ENCODE measurements around the gene BAIAP2. TPM values are rescaled to one million over a fixed set of nuclear protein-coding genes. Genes with fewer than 3 reads are reported as not detected.

Gene BAIAP2
- total and polyA plus RNA-seq, 2 donors (not counting 1 experiment from before 2014, with no cell fraction given), result 1.3 to 12.0 TPM

DNA sequence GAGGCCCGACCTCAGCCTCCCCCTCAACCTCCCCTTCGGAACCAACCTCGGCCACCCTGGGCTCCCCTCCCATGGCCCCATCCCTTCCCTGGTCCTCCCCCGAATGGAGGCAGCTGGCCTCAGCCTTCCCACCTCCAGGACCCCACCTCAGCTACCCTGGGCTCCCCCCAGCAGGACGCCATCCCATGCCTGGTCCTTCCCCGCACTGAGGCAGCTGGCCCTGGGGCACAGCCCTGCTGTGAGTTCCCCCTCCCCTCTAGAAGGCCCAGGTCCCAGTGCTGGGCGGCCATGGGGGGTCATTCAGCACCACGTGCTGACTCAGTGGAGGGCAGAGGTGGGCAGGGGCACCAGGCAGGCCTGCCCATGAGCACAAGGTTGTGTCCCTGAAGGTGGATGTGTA, 101.4 kb downstream of the BAIAP2 start:
- 90% methylated on average over 7 of the region's 8 CpGs for WGBS (ENCODE audit: insufficient coverage)
- CTCF ChIA-PET, result no interaction called here
- no peaks in the 10 kb centered on the region for H3K79me2 ChIP-seq (ENCODE audit: control insufficient read depth, insufficient read depth, low read length)
- H3K4me3 Mint-ChIP-seq, result no peak overlapping the region
- intact Hi-C loops (cut with micrococcal nuclease), result no loop called here
- H2AFZ ChIP-seq (ENCODE audit: insufficient read depth, low read depth, low read length, poor library complexity, severe bottlenecking), result no peak overlapping the region
- H3K4me3 ChIP-seq (ENCODE audit: control extremely low read depth in 1 of 5, extremely low read depth in 1 of 5, insufficient read depth in 1 of 5, low read depth in 2 of 5, low read length in 4 of 5), result no peak overlapping the region
- H3K36me3 ChIP-seq (replicated peaks in 1 of 2; ENCODE audit: control extremely low read depth in 1 of 2, control insufficient read depth in 1 of 2, extremely low read depth in 1 of 2, insufficient read depth in 2 of 2, low read length in 1 of 2), result no peaks in the 10 kb centered on the region
- ATAC-seq (ENCODE audit: low read depth) (no peak), DNase-seq (no peak)
- H3K27ac Mint-ChIP-seq, result no peak overlapping the region
- no peaks in the 10 kb centered on the region for H3K9me3 Mint-ChIP-seq (ENCODE audit: insufficient read depth)
- no peak overlapping the region for H3K27ac ChIP-seq (ENCODE audit: low read length in 2 of 2)
- no peak overlapping the region for H3K4me2 ChIP-seq (replicated peaks; ENCODE audit: low read depth, low read length, poor library complexity, severe bottlenecking)
- H3K4me1 Mint-ChIP-seq, result no peaks in the 10 kb centered on the region
- H3K9ac ChIP-seq (ENCODE audit: low read length), result no peak overlapping the region
- TF ChIP-seq EZH2 (IDR thresholded peaks at IDR 0.05; ENCODE audit: borderline replicate concordance, insufficient read depth, low read depth, low read length, poor library complexity, severe bottlenecking), result no peak
- TF ChIP-seq, protein P1, sequence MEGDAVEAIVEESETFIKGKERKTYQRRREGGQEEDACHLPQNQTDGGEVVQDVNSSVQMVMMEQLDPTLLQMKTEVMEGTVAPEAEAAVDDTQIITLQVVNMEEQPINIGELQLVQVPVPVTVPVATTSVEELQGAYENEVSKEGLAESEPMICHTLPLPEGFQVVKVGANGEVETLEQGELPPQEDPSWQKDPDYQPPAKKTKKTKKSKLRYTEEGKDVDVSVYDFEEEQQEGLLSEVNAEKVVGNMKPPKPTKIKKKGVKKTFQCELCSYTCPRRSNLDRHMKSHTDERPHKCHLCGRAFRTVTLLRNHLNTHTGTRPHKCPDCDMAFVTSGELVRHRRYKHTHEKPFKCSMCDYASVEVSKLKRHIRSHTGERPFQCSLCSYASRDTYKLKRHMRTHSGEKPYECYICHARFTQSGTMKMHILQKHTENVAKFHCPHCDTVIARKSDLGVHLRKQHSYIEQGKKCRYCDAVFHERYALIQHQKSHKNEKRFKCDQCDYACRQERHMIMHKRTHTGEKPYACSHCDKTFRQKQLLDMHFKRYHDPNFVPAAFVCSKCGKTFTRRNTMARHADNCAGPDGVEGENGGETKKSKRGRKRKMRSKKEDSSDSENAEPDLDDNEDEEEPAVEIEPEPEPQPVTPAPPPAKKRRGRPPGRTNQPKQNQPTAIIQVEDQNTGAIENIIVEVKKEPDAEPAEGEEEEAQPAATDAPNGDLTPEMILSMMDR (IDR thresholded peaks at IDR 0.05), result no peak
- no peaks in the 10 kb centered on the region for H3K27me3 ChIP-seq (replicated peaks in 1 of 4; ENCODE audit: control extremely low read depth in 1 of 4, control insufficient read depth in 3 of 4, insufficient read depth in 4 of 4, low read length in 3 of 4)
- POLR2A ChIA-PET, result no interaction called here
- no peaks in the 10 kb centered on the region for H4K20me1 ChIP-seq (ENCODE audit: control insufficient read depth, insufficient read depth, low read length, poor library complexity, severe bottlenecking)
- H3K4me1 ChIP-seq (ENCODE audit: control insufficient read depth in 2 of 2, insufficient read depth in 2 of 2, low read length in 2 of 2), result no peaks in the 10 kb centered on the region
- no peaks in the 10 kb centered on the region for H3K27me3 Mint-ChIP-seq
- H3K9me3 ChIP-seq (ENCODE audit: control extremely low read depth in 1 of 3, control insufficient read depth in 2 of 3, insufficient read depth in 1 of 3, low read length in 2 of 3), result peaks cover 0 to 4% (median 0%) of the 10 kb centered on the region in 3 donors

DNA sequence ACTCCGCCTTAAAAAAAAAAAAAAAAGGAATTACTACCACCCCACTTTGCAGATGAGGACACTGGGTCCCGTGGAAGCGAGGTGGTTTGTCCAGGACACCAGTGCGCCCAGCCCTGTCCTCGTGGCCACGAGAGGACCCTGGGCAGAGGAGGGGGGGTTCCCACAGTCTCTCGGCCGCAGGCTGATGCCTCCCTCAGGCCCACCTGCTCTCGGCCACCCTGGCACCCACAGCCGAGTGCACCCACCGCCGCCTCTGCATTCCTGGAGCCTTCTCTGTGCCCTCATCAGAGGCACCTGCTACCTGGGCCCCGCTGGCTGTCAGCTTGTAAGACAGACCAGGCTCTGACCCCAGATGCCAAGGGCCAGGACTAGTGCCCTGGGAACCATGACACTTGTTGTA, 102.3 kb downstream of the BAIAP2 start:
- Histone ChIP-seq H3K27me3 (replicated peaks in 1 of 4; ENCODE audit: control extremely low read depth in 1 of 4, control insufficient read depth in 3 of 4, insufficient read depth in 4 of 4, low read length in 3 of 4) (no peaks in the 10 kb centered on the region), H3K79me2 (ENCODE audit: control insufficient read depth, insufficient read depth, low read length) (no peaks in the 10 kb centered on the region), H3K27ac (ENCODE audit: low read length in 2 of 2) (no peak overlapping the region), H3K36me3 (replicated peaks in 1 of 2; ENCODE audit: control extremely low read depth in 1 of 2, control insufficient read depth in 1 of 2, extremely low read depth in 1 of 2, insufficient read depth in 2 of 2, low read length in 1 of 2) (no peaks in the 10 kb centered on the region), H2AFZ (ENCODE audit: insufficient read depth, low read depth, low read length, poor library complexity, severe bottlenecking) (no peak overlapping the region), H3K9ac (ENCODE audit: low read length) (no peak overlapping the region), H3K4me3 (ENCODE audit: control extremely low read depth in 1 of 5, extremely low read depth in 1 of 5, insufficient read depth in 1 of 5, low read depth in 2 of 5, low read length in 4 of 5) (no peak overlapping the region), H3K4me1 (ENCODE audit: control insufficient read depth in 2 of 2, insufficient read depth in 2 of 2, low read length in 2 of 2) (no peaks in the 10 kb centered on the region), H3K9me3 (ENCODE audit: control extremely low read depth in 1 of 3, control insufficient read depth in 2 of 3, insufficient read depth in 1 of 3, low read length in 2 of 3) (peaks cover 0 to 4% (median 0%) of the 10 kb centered on the region in 3 donors), H3K4me2 (replicated peaks; ENCODE audit: low read depth, low read length, poor library complexity, severe bottlenecking) (no peak overlapping the region), H4K20me1 (ENCODE audit: control insufficient read depth, insufficient read depth, low read length, poor library complexity, severe bottlenecking) (no peaks in the 10 kb centered on the region)
- Mint-ChIP-seq H3K4me3 (no peak overlapping the region), H3K9me3 (ENCODE audit: insufficient read depth) (no peaks in the 10 kb centered on the region), H3K27me3 (peaks cover 2% of the 10 kb centered on the region), H3K4me1 (no peaks in the 10 kb centered on the region), H3K27ac (no peak overlapping the region)
- ATAC-seq (ENCODE audit: low read depth) (no peak), DNase-seq (no peak)
- intact Hi-C loops (cut with micrococcal nuclease), result no loop called here
- CTCF ChIA-PET, result no interaction called here
- POLR2A ChIA-PET, result no interaction called here
- 94% methylated on average over 12 of the region's 13 CpGs for WGBS (ENCODE audit: insufficient coverage)
- TF ChIP-seq, protein P1 (IDR thresholded peaks at IDR 0.05), result no peak
- no peak for TF ChIP-seq EZH2 (IDR thresholded peaks at IDR 0.05; ENCODE audit: borderline replicate concordance, insufficient read depth, low read depth, low read length, poor library complexity, severe bottlenecking)
